A549 (cell line): ENCODE measurements around the gene SBF1. TPM values are rescaled to one million over a fixed set of nuclear protein-coding genes. Genes with fewer than 3 reads are reported as not detected.

Experiments used
- ATAC-seq, 2 experiments: fragments of 200-7000 bp in 1 of 2; fragments of >200 bp in 1 of 2; cut with Nextera tagmentation in 1 of 2; cut with Tn5 transposase in 1 of 2; 3 replicates each; pipeline versions ENCODE4 v1.8.0 to v1.9.1; 2018 to 2020; ENCODE audit warnings: mild to moderate bottlenecking in 1 of 2, moderate library complexity in 1 of 2
- CTCF ChIA-PET: fragments of 300-600 bp; sonication (Branson Sonifier 250); formaldehyde crosslinking; extraction: SDS; loops from one replicate; lab custom pipeline; 2021; ENCODE audit warnings: antibody characterized with exemption, inconsistent platforms; lab: Yijun Ruan, JAX
- POLR2A ChIA-PET: fragments of 350-600 bp; formaldehyde crosslinking; extraction: SDS; loops from one replicate; lab custom pipeline; 2021; ENCODE audit warnings: antibody characterized with exemption, inconsistent platforms; lab: Yijun Ruan, JAX
- DNase-seq, 2 experiments: peaks; one replicate each; pipeline versions ENCODE4 v3.0.0 to v3.0.0-alpha.2; 2011 to 2016; ENCODE audit warnings: low read depth in 1 of 2, low spot score in 1 of 2
- FAIRE-seq: peaks from 2 replicates; lab custom pipeline; 2011; peaks lifted over from hg19 to GRCh38; lab: Jason Lieb, UNC
- H3K27ac ChIP-seq, 2 experiments: fragments of >200 bp; sonication (Bioruptor Twin); formaldehyde crosslinking; 3 replicates each; pipeline ENCODE4 v1.5.1; 2016 to 2017
- H3K4me1 ChIP-seq: fragments of >200 bp; sonication (Bioruptor Twin); formaldehyde crosslinking; 3 replicates; pipeline ENCODE4 v1.6.1; 2016
- H3K4me2 ChIP-seq: fragments of >200 bp; sonication (Bioruptor Twin); formaldehyde crosslinking; 3 replicates; pipeline ENCODE4 v1.6.1; 2016
- H3K4me3 ChIP-seq: fragments of >200 bp; sonication (Bioruptor Twin); formaldehyde crosslinking; 3 replicates; pipeline ENCODE4 v1.5.1; 2016
- H3K9me3 ChIP-seq: fragments of >200 bp; sonication (Bioruptor Twin); formaldehyde crosslinking; 3 replicates; pipeline ENCODE4 v1.6.1; 2016
- ATOH8 ChIP-seq: fragments of 250-450 bp; sonication (Bioruptor Pico); IDR thresholded peaks from 2 replicates; pipeline ENCODE4 v1.5.0; 2020; ENCODE audit warnings: low read depth, mild to moderate bottlenecking, moderate library complexity
- BHLHE40 ChIP-seq: IDR thresholded peaks from 2 replicates; pipeline ENCODE4 v1.6.1; 2012; ENCODE audit warnings: low read depth, low read length, inconsistent platforms
- CBX8 ChIP-seq: fragments of 200-600 bp; sonication (generic); IDR thresholded peaks from 2 replicates; pipeline ENCODE4 v1.6.1; 2016
- CHD2 ChIP-seq: fragments of 150-350 bp; IDR thresholded peaks from 2 replicates; pipeline ENCODE4 v1.6.1; 2014; ENCODE audit warnings: low read length; ENCODE audit not compliant: partially characterized antibody
- CHD4 ChIP-seq: fragments of 200-600 bp; sonication (generic); IDR thresholded peaks from 2 replicates; pipeline ENCODE4 v1.6.1; 2016; ENCODE audit warnings: antibody characterized with exemption, mild to moderate bottlenecking, borderline replicate concordance
- EHF ChIP-seq: fragments of 250-450 bp; sonication (Bioruptor Pico); IDR thresholded peaks from 2 replicates; pipeline ENCODE4 v1.5.0; 2020; ENCODE audit warnings: mild to moderate bottlenecking
- ELK1 ChIP-seq: fragments of 150-350 bp; IDR thresholded peaks from 2 replicates; pipeline ENCODE4 v1.6.1; 2014; ENCODE audit warnings: low read depth, mild to moderate bottlenecking, low read length
- FOSB ChIP-seq: fragments of 250-450 bp; sonication (Bioruptor Pico); IDR thresholded peaks from 2 replicates; pipeline ENCODE4 v1.5.0; 2020; ENCODE audit warnings: mild to moderate bottlenecking, moderate library complexity
- FOXS1 ChIP-seq: fragments of 250-450 bp; sonication (Bioruptor Pico); IDR thresholded peaks from 2 replicates; pipeline ENCODE4 v1.5.0; 2020; ENCODE audit warnings: mild to moderate bottlenecking, moderate library complexity
- GATA3 ChIP-seq: IDR thresholded peaks from 2 replicates; pipeline ENCODE4 v1.6.1; 2012; ENCODE audit warnings: borderline replicate concordance
- HEYL ChIP-seq: fragments of 250-450 bp; sonication (Bioruptor Pico); IDR thresholded peaks from 2 replicates; pipeline ENCODE4 v1.8.0; 2021; ENCODE audit warnings: mild to moderate bottlenecking, moderate library complexity
- KDM5A ChIP-seq: fragments of 200-600 bp; sonication (generic); IDR thresholded peaks from 2 replicates; pipeline ENCODE4 v1.6.1; 2016; ENCODE audit warnings: antibody characterized with exemption, mild to moderate bottlenecking
- MAFK ChIP-seq: fragments of 450-650 bp; IDR thresholded peaks from 2 replicates; pipeline ENCODE4 v1.6.1; 2014; ENCODE audit not compliant: partially characterized antibody
- RAD21 ChIP-seq, 2 experiments: fragments of >200 bp in 1 of 2; sonication (Bioruptor Twin) in 1 of 2; formaldehyde crosslinking in 1 of 2; IDR thresholded peaks in 1 of 2; conservative IDR thresholded peaks in 1 of 2; 2 replicates in 1 of 2; 3 replicates in 1 of 2; pipeline ENCODE4 v1.6.1; 2012 to 2018; ENCODE audit warnings: inconsistent platforms in 1 of 2
- TP53 ChIP-seq: fragments of 250-450 bp; sonication (Bioruptor Pico); IDR thresholded peaks from 2 replicates; pipeline ENCODE4 v1.5.0; 2021; ENCODE audit warnings: mild to moderate bottlenecking, moderate library complexity
- ZFP36 ChIP-seq: fragments of 450-650 bp; IDR thresholded peaks from 2 replicates; pipeline ENCODE4 v1.6.1; 2014; ENCODE audit warnings: borderline replicate concordance; ENCODE audit not compliant: partially characterized antibody
- WGBS: methylation state at CpG from one replicate; pipeline ENCODE4 v1.1.6; 2017; ENCODE audit errors: missing lambda C conversion rate; 5-methylcytosine and 5-hydroxymethylcytosine counted together
- polyA plus RNA-seq, 4 experiments: library from polyadenylated mRNA; depleted of rRNA in 3 of 4; stranded (reverse); fragments of >200 nt; fragmentation: RNase III in 1 of 4; extraction: RNeasy Plus Mini Kit Qiagen cat#74134 plus additional on column Dnase treatment in 1 of 4; gene quantifications; 2 replicates in 3 of 4; 3 replicates in 1 of 4; pipeline ENCODE4 v1.2.3, GENCODE V29; 2011 to 2017
- TF ChIP-seq, protein P1 (sequence below): IDR thresholded peaks from 2 replicates; pipeline ENCODE4 v1.6.1; 2012
- TF ChIP-seq, protein P2 (sequence below): fragments of >200 bp; sonication (Bioruptor Twin); formaldehyde crosslinking; IDR thresholded peaks from 3 replicates; pipeline ENCODE4 v1.6.1; 2016
- TF ChIP-seq, protein P3 (sequence below): fragments of >200 bp; sonication (Bioruptor Twin); formaldehyde crosslinking; IDR thresholded peaks from 3 replicates; pipeline ENCODE4 v1.5.1; 2016

SBF1 gene
- polyA plus RNA-seq, 2 of the 4 experiments (the other 2 are of a cell fraction): 9.6 to 23.0 TPM

- ChIA-PET POLR2A (no interaction called here), CTCF (interaction anchor here (1.3 kb wide), 1 partner anchor 10 kb away, joined by 3 read pairs; no protein-coding TSS in a partner anchor)
- DNase-seq: no peak
- ATAC-seq: 0 out of 6 replicates have a peak, but pooled peaks of 1 of the 2 experiments have one; percentile 9
- H3K4me2 ChIP-seq: no peak overlapping the region
- H3K9me3 ChIP-seq: no peaks in the 10 kb centered on the region
- TF ChIP-seq, protein P1, sequence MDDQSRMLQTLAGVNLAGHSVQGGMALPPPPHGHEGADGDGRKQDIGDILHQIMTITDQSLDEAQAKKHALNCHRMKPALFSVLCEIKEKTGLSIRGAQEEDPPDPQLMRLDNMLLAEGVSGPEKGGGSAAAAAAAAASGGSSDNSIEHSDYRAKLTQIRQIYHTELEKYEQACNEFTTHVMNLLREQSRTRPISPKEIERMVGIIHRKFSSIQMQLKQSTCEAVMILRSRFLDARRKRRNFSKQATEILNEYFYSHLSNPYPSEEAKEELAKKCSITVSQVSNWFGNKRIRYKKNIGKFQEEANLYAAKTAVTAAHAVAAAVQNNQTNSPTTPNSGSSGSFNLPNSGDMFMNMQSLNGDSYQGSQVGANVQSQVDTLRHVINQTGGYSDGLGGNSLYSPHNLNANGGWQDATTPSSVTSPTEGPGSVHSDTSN: no peak
- TF ChIP-seq, protein P2, sequence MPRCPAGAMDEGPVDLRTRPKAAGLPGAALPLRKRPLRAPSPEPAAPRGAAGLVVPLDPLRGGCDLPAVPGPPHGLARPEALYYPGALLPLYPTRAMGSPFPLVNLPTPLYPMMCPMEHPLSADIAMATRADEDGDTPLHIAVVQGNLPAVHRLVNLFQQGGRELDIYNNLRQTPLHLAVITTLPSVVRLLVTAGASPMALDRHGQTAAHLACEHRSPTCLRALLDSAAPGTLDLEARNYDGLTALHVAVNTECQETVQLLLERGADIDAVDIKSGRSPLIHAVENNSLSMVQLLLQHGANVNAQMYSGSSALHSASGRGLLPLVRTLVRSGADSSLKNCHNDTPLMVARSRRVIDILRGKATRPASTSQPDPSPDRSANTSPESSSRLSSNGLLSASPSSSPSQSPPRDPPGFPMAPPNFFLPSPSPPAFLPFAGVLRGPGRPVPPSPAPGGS: no peak
- no peak for TF ChIP-seq CHD2
- TF ChIP-seq CHD4: no peak
- TF ChIP-seq ATOH8 (CRISPR knock-in tag): no peak
- TF ChIP-seq, protein P3, sequence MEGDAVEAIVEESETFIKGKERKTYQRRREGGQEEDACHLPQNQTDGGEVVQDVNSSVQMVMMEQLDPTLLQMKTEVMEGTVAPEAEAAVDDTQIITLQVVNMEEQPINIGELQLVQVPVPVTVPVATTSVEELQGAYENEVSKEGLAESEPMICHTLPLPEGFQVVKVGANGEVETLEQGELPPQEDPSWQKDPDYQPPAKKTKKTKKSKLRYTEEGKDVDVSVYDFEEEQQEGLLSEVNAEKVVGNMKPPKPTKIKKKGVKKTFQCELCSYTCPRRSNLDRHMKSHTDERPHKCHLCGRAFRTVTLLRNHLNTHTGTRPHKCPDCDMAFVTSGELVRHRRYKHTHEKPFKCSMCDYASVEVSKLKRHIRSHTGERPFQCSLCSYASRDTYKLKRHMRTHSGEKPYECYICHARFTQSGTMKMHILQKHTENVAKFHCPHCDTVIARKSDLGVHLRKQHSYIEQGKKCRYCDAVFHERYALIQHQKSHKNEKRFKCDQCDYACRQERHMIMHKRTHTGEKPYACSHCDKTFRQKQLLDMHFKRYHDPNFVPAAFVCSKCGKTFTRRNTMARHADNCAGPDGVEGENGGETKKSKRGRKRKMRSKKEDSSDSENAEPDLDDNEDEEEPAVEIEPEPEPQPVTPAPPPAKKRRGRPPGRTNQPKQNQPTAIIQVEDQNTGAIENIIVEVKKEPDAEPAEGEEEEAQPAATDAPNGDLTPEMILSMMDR: no peak
- TF ChIP-seq HEYL (CRISPR knock-in tag): no peak
- TF ChIP-seq GATA3: no peak
- TF ChIP-seq MAFK: no peak
- no peak for TF ChIP-seq KDM5A
- TF ChIP-seq RAD21 (conservative IDR thresholded peaks at IDR 0.05 in 1 of 2, IDR thresholded peaks at IDR 0.05 in 1 of 2): no peak
- TF ChIP-seq FOXS1 (CRISPR knock-in tag): no peak
- no peak for TF ChIP-seq CBX8
- TF ChIP-seq FOSB (CRISPR knock-in tag): no peak
- no peak for TF ChIP-seq ZFP36
- no peak overlapping the region for H3K4me3 ChIP-seq
- no peak overlapping the region for H3K27ac ChIP-seq
- 88% methylated on average over 14 of the region's 27 CpGs for WGBS
- H3K4me1 ChIP-seq: peaks cover 11% of the 10 kb centered on the region; the same call in 1 of the 3 replicates
- no peak for FAIRE-seq
These were observed 27.0 kb downstream of the SBF1 start for GRCh38 chr22:50447576-50448551.

- FAIRE-seq: no peak
- ChIA-PET POLR2A (no interaction called here), CTCF (no interaction called here)
- Histone ChIP-seq H3K4me1 (peaks cover 11% of the 10 kb centered on the region; the same call in 1 of the 3 replicates), H3K9me3 (no peaks in the 10 kb centered on the region), H3K4me2 (no peak overlapping the region), H3K4me3 (no peak overlapping the region), H3K27ac (no peak overlapping the region)
- ATAC-seq: peak in 1 of 2 experiments; percentile 11; a peak in 1 of 6 replicates
- 91% methylated on average over 29 of the region's 54 CpGs for WGBS
- DNase-seq: no peak
- TF ChIP-seq BHLHE40 (no peak), CBX8 (no peak), MAFK (no peak), EHF (CRISPR knock-in tag) (no peak), ATOH8 (CRISPR knock-in tag) (no peak), CHD2 (no peak), FOSB (CRISPR knock-in tag) (no peak), ELK1 (no peak), TP53 (CRISPR knock-in tag) (no peak)
- TF ChIP-seq, protein P3: no peak
- TF ChIP-seq, protein P2: no peak
These were observed 27.9 kb downstream of the SBF1 start for GRCh38 chr22:50446708-50447575.
